Mucosa of descending colon (tissue), 3 donors: Measurements from ENCODE around the gene BAK1. TPM values are rescaled to one million over a fixed set of nuclear protein-coding genes. Genes with fewer than 3 reads are reported as not detected.
A peak's percentile ranks its signal among the peaks of the same experiment; 100 is the strongest.

ENCODE experiments used
- ATAC-seq: fragments of 200-7000 bp; cut with Tn5 transposase; one replicate; pipeline ENCODE4 v1.9.1; 2020; ENCODE audit warnings: mild to moderate bottlenecking, moderate library complexity
- DNase-seq, 3 donors: peaks; one replicate each; pipeline ENCODE4 v3.0.0-alpha.2; 2020
- H3K36me3 ChIP-seq: fragments of 200-600 bp; one replicate; pipeline ENCODE4 v1.8.0; 2021; ENCODE audit warnings: low read depth, mild to moderate bottlenecking
- H3K4me1 ChIP-seq: fragments of 200-600 bp; one replicate; pipeline ENCODE4 v1.8.0; 2021; ENCODE audit warnings: low read depth, mild to moderate bottlenecking
- H3K4me3 ChIP-seq: fragments of 200-600 bp; one replicate; pipeline ENCODE4 v1.8.0; 2021; ENCODE audit warnings: mild to moderate bottlenecking
- H3K9me3 ChIP-seq: fragments of 200-600 bp; one replicate; pipeline ENCODE4 v1.8.0; 2021; ENCODE audit warnings: mild to moderate bottlenecking
- intact Hi-C, 2 donors: fragments of 100-400 bp; cut with DNase I in 1 of 2; cut with micrococcal nuclease in 1 of 2; formaldehyde crosslinking; loops; one replicate each; pipeline versions ENCODE4 v1.11.0 to v1.11.1; 2022; cut with DNase I, micrococcal nuclease
- total RNA-seq, 3 donors: library from RNA; stranded (reverse); fragmentation: NEBNext Ultra II Directional in 2 of 3; extraction: Animal tissue kit (Norgen Biotek cat#: 25700) in 2 of 3; gene quantifications; one replicate each; pipeline versions ENCODE4 v1.2.1 to v1.2.4, GENCODE V29; 2021 to 2023
- TF ChIP-seq, protein P1 (sequence below): fragments of 200-600 bp; IDR thresholded peaks from one replicate; pipeline ENCODE4 v1.8.0; 2022; ENCODE audit warnings: antibody characterized with exemption, mild to moderate bottlenecking
- donor health status: DM: no; HTN: no; CAD: no; lungs with moderate emphysema.
- donor health status: DM: no; HTN: no; CAD: no.
- donor health status: DM: no; HTN: yes; CAD: no.

Gene BAK1
- total RNA-seq, 3 donors from 2014 or later, result 57.1 to 97.9 (median 90.5) TPM

DNA sequence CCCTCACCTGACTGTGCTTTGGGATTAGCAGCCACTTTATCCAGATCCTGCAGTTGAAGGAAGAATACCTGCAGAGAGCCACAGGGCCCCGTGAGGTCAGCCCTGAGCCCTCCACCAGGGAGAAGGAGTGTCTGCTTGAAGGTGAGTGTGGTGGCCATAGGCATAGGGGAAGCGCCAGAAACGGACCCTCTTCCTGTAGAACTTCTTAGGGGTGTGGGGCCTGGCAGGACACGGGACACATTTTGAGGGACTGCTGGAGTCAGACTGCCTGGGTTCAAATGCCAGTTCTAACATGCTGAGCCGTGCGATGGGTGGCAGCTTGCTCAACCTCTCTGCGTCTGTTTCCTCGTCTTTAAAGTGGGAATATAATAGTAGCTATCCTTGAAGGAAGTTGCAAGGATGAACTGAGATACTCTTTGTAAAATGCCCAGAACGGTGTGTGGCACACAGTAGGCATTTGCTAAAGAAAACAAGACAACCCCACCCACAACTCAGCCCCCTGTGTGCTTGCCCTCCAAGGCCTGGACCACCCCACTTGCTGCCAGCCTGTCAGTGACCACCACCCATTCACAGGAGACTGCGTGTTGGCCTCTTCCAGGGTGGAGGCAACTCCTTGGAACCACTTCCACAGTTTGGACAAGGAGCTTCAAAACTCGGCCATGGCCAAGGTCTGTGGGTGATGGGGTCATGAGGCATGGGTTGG lies 4.8 kb upstream of the BAK1 start:
- intact Hi-C loops, result loop anchor here in 1 of 2 donors (10.0 kb wide), 1 partner anchor 120 kb away; no protein-coding TSS in a partner anchor
- H3K36me3 ChIP-seq, result no peaks in the 10 kb centered on the region
- H3K4me3 ChIP-seq, result no peak overlapping the region
- ATAC-seq (no peak), DNase-seq (no peak)
- peaks cover 20% of the 10 kb centered on the region for H3K4me1 ChIP-seq
- no peaks in the 10 kb centered on the region for H3K9me3 ChIP-seq
- TF ChIP-seq, protein P1, sequence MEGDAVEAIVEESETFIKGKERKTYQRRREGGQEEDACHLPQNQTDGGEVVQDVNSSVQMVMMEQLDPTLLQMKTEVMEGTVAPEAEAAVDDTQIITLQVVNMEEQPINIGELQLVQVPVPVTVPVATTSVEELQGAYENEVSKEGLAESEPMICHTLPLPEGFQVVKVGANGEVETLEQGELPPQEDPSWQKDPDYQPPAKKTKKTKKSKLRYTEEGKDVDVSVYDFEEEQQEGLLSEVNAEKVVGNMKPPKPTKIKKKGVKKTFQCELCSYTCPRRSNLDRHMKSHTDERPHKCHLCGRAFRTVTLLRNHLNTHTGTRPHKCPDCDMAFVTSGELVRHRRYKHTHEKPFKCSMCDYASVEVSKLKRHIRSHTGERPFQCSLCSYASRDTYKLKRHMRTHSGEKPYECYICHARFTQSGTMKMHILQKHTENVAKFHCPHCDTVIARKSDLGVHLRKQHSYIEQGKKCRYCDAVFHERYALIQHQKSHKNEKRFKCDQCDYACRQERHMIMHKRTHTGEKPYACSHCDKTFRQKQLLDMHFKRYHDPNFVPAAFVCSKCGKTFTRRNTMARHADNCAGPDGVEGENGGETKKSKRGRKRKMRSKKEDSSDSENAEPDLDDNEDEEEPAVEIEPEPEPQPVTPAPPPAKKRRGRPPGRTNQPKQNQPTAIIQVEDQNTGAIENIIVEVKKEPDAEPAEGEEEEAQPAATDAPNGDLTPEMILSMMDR, result no peak

DNA sequence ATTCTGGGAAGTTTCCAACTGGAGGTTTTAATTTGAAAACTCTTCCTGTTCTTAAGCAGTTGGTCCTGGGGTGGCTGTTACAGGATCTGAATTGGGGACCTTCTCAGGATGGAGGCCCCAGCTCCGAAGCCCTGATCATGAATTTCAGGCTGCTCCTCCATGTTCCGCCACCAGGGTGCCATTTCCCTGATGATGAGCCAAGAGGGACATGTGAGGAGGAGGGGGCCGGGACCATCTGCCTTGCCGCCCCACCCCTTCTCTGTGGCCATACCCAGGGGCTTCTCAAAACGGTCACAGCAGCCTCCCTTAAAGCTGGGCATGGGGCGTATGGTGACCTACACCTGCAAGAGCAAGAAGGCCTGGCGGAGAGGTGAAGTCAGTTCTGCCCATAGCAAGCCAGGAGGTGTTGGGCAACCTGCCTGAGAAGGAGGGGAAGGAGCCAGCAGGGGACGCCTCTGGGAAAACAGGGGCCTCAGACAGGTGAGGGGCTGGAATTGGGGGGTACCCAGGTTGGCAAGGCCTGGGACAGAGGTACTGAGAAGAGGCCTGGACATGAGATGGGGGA lies 3.6 kb upstream of the BAK1 start:
- H3K4me1 ChIP-seq, result peaks cover 10% of the 10 kb centered on the region
- H3K9me3 ChIP-seq, result no peaks in the 10 kb centered on the region
- no peak overlapping the region for H3K4me3 ChIP-seq
- no peak for ATAC-seq
- no peak for DNase-seq
- intact Hi-C loops, result loop anchor here in 1 of 2 donors (10.0 kb wide), 1 partner anchor 121 kb away; no protein-coding TSS in a partner anchor
- TF ChIP-seq, protein P1, result no peak
- no peaks in the 10 kb centered on the region for H3K36me3 ChIP-seq

DNA sequence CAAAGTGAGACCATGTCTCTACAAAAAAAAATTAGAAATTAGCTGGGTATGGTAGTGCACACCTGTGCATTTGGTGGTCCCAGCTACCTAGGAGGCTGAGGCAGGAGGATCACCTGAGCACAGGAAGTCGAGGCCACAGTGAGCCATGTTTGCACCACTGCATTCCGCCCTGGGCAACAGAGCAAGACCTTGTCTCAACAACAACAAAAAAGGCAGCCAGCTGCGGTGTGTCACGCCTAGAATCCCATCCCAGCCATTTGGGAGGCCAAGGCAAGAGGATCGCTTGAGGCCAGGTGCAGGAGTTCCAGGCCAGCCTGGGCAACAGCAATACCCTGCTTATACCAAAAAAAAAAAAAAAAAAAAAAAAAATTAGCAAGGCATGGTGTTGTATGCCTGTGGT lies 1.1 kb upstream of the BAK1 start:
- H3K4me1 ChIP-seq, result peaks cover 22% of the 10 kb centered on the region
- H3K4me3 ChIP-seq, result no peak overlapping the region
- no peaks in the 10 kb centered on the region for H3K9me3 ChIP-seq
- TF ChIP-seq, protein P1, result no peak
- intact Hi-C loops, result loop anchor here in 1 of 2 donors (10.0 kb wide), 1 partner anchor 124 kb away; no protein-coding TSS in a partner anchor
- no peaks in the 10 kb centered on the region for H3K36me3 ChIP-seq
- no peak for DNase-seq
- no peak for ATAC-seq

DNA sequence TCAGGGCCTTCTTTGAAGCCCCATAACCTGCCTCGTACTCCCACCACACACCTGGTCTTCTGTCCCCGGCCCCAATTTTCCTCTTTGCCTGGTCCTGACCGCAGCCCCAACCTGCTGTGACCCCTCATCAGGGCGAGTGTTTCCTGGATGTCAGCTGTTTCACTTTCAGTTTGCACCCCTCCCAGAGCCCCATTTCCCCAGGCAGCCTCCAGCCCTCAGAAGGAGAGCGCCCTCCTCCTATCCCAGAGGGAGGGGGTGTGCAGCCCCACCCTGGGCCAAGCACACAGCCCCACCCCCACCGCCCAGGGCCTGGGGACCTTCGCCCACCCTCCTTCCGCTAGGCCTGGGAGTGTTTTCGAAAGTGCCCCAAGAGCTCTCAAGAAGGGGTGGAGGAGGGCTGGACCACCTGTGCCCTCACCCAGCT lies 1.5 kb downstream of the BAK1 start:
- ATAC-seq, result peak; percentile 45
- peak; percentile 75 to 82 (median 79) for DNase-seq
- Histone ChIP-seq H3K36me3 (peaks cover 6% of the 10 kb centered on the region), H3K4me3 (peak overlapping the region; percentile 86), H3K4me1 (peaks cover 17% of the 10 kb centered on the region), H3K9me3 (no peaks in the 10 kb centered on the region)
- intact Hi-C loops, result no loop called here
- TF ChIP-seq, protein P1, result peak; percentile 8

DNA sequence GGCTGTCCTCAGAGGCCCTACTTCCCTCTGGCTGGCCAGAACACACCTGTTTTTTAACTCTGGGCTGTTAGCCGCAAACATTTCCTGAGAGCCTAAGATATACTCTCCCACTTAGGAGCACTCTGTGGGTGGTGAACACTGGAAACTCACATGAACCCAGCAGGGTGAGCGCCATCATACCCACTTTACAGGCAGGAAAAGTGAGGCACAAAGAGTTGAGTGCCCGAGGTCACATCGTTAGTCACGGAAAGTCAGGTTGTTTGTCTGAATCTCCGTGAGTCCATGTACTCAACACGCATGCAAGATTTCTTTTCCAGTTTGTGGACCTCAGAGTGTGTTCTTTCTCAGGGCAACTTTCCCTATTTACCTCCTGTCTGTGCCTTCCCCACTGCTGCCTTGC lies 1.9 kb downstream of the BAK1 start:
- ATAC-seq (no peak), DNase-seq (peak in 1 of 3 donors; percentile 54)
- Histone ChIP-seq H3K4me3 (peak overlapping the region; percentile 6), H3K4me1 (peaks cover 17% of the 10 kb centered on the region), H3K9me3 (no peaks in the 10 kb centered on the region), H3K36me3 (peaks cover 6% of the 10 kb centered on the region)
- intact Hi-C loops, result no loop called here
- TF ChIP-seq, protein P1, result no peak
